ENCODE results near the gene LAMB1. TPM values are rescaled to one million over a fixed set of nuclear protein-coding genes. Genes with fewer than 3 reads are reported as not detected.
A peak's percentile ranks its signal among the peaks of the same experiment; 100 is the strongest.

Gene LAMB1
- total RNA-seq, 1 experiment from 2014 or later = 240 TPM

- no peak for TF ChIP-seq CTCF (IDR thresholded peaks at IDR 0.05; ENCODE audit: unreplicated experiment)
- no TSS peak for BruUV-seq (replicated peaks)
- H3K9me3 Mint-ChIP-seq (ENCODE audit: low read depth, unreplicated experiment) = peaks cover 2% of the 10 kb centered on the region
- intact Hi-C loops (cut with micrococcal nuclease; ENCODE audit: unreplicated experiment) = no loop called here
- peaks cover 20% of the 10 kb centered on the region for H3K36me3 Mint-ChIP-seq (ENCODE audit: insufficient read depth, unreplicated experiment)
- H3K4me1 Mint-ChIP-seq (ENCODE audit: low read depth, unreplicated experiment) = peaks cover 57% of the 10 kb centered on the region
- no peaks in the 10 kb centered on the region for H3K27me3 Mint-ChIP-seq (ENCODE audit: unreplicated experiment)
- no peak for DNase-seq
- CTCF ChIA-PET = no interaction called here
- no peak overlapping the region for H3K4me3 Mint-ChIP-seq (ENCODE audit: low read depth, unreplicated experiment)
- H3K27ac Mint-ChIP-seq (ENCODE audit: unreplicated experiment) = no peak overlapping the region
Observed at GRCh38 chr7:108007762-108008161, 4.8 kb upstream of the LAMB1 start.

GRCh38 chr7:108007261-108007660 lies 4.3 kb upstream of the LAMB1 start:
- Mint-ChIP-seq H3K36me3 (ENCODE audit: insufficient read depth, unreplicated experiment) (peaks cover 25% of the 10 kb centered on the region), H3K4me1 (ENCODE audit: low read depth, unreplicated experiment) (peaks cover 53% of the 10 kb centered on the region), H3K4me3 (ENCODE audit: low read depth, unreplicated experiment) (no peak overlapping the region), H3K27ac (ENCODE audit: unreplicated experiment) (peak overlapping the region; percentile 0), H3K9me3 (ENCODE audit: low read depth, unreplicated experiment) (peaks cover 2% of the 10 kb centered on the region), H3K27me3 (ENCODE audit: unreplicated experiment) (no peaks in the 10 kb centered on the region)
- CTCF ChIA-PET = no interaction called here
- no peak for DNase-seq
- no peak for TF ChIP-seq CTCF (IDR thresholded peaks at IDR 0.05; ENCODE audit: unreplicated experiment)
- BruUV-seq (replicated peaks) = no TSS peak
- intact Hi-C loops (cut with micrococcal nuclease; ENCODE audit: unreplicated experiment) = no loop called here

GRCh38 chr7:108004220-108005142 lies 1.5 kb upstream of the LAMB1 start:
- intact Hi-C loops (cut with micrococcal nuclease; ENCODE audit: unreplicated experiment) = loop anchor here (5.0 kb wide), 1 partner anchor 93 kb away; no protein-coding TSS in a partner anchor
- H3K4me1 Mint-ChIP-seq (ENCODE audit: low read depth, unreplicated experiment) = peaks cover 42% of the 10 kb centered on the region
- peak overlapping the region; percentile 90 for H3K4me3 Mint-ChIP-seq (ENCODE audit: low read depth, unreplicated experiment)
- CTCF ChIA-PET = interaction anchor here (0.9 to 1.4 kb wide), 2 partner anchors 8 to 92 kb away, joined by 4 read pairs; no protein-coding TSS in a partner anchor
- peak overlapping the region; percentile 86 for H3K27ac Mint-ChIP-seq (ENCODE audit: unreplicated experiment)
- H3K27me3 Mint-ChIP-seq (ENCODE audit: unreplicated experiment) = no peaks in the 10 kb centered on the region
- H3K9me3 Mint-ChIP-seq (ENCODE audit: low read depth, unreplicated experiment) = peaks cover 2% of the 10 kb centered on the region
- TF ChIP-seq CTCF (IDR thresholded peaks at IDR 0.05; ENCODE audit: unreplicated experiment) = no peak
- H3K36me3 Mint-ChIP-seq (ENCODE audit: insufficient read depth, unreplicated experiment) = peaks cover 42% of the 10 kb centered on the region
- peak; percentile 62 for DNase-seq
- BruUV-seq (replicated peaks) = no TSS peak

GRCh38 chr7:108003599-108003935 lies 606 bp upstream of the LAMB1 start:
- Mint-ChIP-seq H3K27me3 (ENCODE audit: unreplicated experiment) (no peaks in the 10 kb centered on the region), H3K4me3 (ENCODE audit: low read depth, unreplicated experiment) (peak overlapping the region; percentile 90), H3K4me1 (ENCODE audit: low read depth, unreplicated experiment) (peaks cover 49% of the 10 kb centered on the region), H3K27ac (ENCODE audit: unreplicated experiment) (peak overlapping the region; percentile 86), H3K36me3 (ENCODE audit: insufficient read depth, unreplicated experiment) (peaks cover 42% of the 10 kb centered on the region), H3K9me3 (ENCODE audit: low read depth, unreplicated experiment) (peaks cover 2% of the 10 kb centered on the region)
- no TSS peak for BruUV-seq (replicated peaks)
- TF ChIP-seq CTCF (IDR thresholded peaks at IDR 0.05; ENCODE audit: unreplicated experiment) = no peak
- CTCF ChIA-PET = interaction anchor here (1.4 kb wide), 1 partner anchor 9 kb away, joined by 4 read pairs; no protein-coding TSS in a partner anchor
- intact Hi-C loops (cut with micrococcal nuclease; ENCODE audit: unreplicated experiment) = loop anchor here (5.0 kb wide), 1 partner anchor 94 kb away; no protein-coding TSS in a partner anchor
- no peak for DNase-seq

Data from Calu3 (cell line).